ENCODE results near the gene MAMLD1.

Gene MAMLD1

DNA sequence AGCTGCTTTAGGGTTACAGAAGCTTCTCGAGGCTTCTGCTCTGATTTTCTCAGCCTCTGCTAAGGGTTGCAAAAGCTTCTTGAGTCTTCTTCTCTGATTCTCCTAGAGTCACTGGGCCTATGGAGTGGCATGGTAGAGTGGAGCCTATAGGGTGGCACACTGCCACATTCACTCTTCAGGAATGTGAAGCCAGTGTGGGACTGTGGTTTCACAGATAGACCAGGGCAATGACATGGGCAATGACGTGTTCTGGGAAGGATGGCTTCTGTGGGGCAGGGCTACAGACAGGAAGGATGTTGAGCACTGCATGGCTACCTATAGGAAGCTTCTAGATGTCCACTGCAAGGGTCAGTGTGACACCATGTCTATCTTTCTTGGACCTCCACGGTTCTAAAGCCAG, 11.0 kb upstream of the MAMLD1 start:
- no peak for DNase-seq (ENCODE audit: insufficient read length, low spot score)
- no peak for FAIRE-seq

DNA sequence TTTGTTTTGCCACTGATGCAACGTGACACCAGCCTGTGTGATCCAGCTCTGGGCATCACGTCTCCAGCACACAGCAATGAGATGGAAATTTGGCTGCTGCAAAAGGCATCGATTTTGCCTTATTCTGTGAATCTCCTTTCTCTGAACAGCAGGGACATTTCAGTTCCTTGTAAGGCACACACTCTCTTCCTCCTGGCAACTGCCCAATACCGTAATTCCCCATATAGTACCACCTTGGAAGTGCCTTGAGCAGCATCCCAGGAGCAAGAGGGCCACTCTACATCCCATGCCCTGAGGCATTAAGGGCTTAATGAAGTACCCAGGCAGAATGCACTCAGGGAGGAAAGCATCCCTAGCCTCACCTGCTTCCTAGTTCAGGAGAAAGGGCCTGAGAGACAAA, 10.5 kb upstream of the MAMLD1 start:
- FAIRE-seq (no peak), DNase-seq (ENCODE audit: insufficient read length, low spot score) (no peak)

DNA sequence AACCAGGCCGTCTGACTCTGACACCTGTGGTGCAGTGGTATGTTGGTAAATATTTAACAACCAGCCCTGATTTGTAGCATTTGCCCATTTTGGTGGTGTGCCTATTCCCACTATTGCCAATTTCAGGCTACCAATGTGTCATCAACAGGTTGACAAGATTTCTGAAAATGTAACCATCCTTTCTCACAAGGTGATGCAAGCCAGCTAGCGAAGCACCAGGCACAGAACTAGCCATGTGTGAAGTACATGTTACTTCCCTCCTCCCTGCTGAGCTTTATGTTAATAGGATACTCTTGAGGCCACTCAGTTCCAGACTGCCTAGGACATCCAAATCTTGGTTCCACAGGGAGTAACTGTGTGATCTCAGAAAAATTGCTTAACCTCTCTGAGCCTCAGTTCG, 7.2 kb upstream of the MAMLD1 start:
- no peak for DNase-seq (ENCODE audit: insufficient read length, low spot score)
- FAIRE-seq: no peak

DNA sequence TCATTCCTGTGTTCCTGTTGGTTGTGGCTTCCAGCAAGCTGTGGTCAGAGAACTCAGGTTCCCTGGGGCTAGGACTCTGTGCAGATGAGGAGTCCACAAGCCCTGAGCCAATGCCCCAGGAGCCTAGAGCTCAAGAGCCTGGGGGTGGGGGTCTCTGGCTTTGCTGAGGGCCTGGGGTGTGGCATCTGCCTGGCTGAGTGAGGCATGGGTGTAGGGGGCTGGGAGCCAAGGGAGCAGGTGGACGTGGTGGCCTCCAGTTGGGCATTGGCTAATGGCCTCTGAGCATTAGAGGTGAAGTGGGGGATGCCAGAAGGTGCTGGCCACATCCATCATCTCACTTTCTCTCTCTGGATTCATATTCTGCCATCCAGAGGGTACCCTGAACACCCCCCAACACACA, 5.3 kb upstream of the MAMLD1 start:
- no peak for FAIRE-seq
- no peak for DNase-seq (ENCODE audit: insufficient read length, low spot score)

DNA sequence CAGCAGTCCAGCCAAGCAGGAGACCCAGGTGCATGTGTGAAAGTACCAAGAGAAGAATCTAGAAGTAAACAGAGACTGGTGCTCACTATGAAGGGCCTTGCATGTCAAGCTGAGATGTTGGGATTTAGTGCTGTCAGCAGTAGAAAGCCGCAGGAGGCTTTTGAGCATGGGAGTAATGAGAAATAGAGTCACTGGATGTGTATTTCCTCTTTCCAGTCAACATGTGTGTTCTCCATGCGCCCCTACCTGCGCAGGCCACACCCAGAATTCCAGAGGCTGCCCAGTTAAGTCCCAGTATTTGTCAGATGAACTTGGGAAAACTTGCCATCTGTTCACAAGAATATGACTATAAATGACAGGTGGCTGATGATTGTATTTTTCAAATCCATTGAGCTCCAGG, 4.5 kb upstream of the MAMLD1 start:
- DNase-seq (ENCODE audit: insufficient read length, low spot score) (no peak), FAIRE-seq (no peak)

DNA sequence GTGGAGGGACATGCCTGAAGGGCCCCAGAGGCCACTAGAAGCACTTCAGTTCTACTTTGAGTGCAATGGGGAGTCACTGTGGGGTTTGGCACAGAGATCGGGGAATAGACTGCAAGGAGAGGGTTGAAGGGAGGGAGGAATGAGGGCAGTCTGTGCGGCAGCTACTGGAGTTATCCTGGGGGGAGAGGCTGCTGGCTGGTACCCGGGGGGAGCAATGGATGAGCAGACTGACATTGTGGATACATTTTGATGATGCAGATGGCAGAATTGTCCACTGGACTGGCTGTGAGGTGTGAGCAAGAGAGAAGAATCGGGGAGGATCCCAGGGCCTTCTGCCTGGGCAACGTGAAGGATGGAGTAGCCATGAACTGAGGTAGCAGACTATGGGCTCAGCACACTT, 2.8 kb upstream of the MAMLD1 start:
- no peak for FAIRE-seq
- no peak for DNase-seq (ENCODE audit: insufficient read length, low spot score)

DNA sequence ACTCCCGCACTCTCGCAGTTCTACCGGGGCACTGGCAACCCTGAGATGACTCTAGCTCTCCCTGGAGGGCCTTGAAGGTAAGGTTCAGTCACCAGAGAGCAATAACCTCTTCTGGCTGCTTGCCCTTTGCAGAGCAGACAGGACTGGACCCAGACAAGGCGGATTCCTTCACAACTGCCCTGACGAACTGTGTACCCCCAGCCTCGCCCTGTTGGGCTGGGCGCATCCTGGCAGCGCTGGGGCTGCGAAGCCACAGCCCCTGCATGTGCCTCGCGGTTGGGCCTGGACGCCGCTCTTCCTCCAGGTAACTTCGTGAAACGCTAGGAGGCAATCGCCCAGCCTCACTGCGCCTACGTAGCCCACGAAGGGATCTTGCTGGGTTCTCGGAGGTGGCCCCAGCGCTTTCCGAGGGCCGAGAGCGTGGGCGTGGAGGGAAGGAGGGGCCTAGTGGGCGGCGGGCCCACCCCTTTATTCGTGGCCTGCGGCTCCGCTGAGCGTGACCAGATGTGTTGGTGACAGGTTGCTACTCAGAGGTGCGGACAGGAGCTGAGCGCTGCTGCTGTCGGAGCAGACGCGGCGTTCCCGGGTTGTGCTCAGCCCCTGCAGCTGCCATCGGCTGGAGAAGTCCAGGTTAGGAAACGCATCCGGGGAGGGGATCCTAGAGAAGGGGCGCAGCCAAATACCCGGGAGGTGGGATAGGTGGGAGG, 1.9 kb upstream of the MAMLD1 start:
- DNase-seq (ENCODE audit: insufficient read length, low spot score): no peak
- no peak for FAIRE-seq

DNA sequence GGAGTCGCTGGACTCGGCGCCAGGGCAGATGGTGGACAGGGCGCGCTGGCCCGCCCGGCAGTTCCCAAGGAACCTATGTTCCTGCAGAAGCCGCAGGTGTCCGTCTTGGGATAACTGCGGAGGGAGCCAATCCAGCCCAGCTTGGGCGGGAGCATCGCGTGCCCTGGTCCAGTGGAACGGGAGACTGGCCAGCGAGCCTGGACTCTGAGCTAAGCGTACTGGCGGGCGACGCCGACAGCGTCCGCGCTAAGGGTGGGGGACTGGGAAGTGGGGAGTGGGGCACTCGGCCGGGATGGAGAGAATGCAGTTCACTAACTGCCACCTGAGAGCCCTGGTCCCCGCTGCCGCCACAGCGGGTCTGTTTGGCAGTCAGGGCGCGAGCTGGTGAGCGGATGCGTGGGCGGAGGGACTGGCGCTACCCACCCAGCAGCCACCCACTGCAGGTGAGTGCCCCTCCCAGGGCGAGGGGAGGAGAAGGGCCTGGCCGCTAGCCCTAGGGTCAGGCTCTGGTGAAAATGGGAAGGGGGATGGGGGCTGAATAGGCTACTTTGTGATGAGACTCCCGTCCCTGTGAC, 1.3 kb upstream of the MAMLD1 start:
- no peak for DNase-seq (ENCODE audit: insufficient read length, low spot score)

DNA sequence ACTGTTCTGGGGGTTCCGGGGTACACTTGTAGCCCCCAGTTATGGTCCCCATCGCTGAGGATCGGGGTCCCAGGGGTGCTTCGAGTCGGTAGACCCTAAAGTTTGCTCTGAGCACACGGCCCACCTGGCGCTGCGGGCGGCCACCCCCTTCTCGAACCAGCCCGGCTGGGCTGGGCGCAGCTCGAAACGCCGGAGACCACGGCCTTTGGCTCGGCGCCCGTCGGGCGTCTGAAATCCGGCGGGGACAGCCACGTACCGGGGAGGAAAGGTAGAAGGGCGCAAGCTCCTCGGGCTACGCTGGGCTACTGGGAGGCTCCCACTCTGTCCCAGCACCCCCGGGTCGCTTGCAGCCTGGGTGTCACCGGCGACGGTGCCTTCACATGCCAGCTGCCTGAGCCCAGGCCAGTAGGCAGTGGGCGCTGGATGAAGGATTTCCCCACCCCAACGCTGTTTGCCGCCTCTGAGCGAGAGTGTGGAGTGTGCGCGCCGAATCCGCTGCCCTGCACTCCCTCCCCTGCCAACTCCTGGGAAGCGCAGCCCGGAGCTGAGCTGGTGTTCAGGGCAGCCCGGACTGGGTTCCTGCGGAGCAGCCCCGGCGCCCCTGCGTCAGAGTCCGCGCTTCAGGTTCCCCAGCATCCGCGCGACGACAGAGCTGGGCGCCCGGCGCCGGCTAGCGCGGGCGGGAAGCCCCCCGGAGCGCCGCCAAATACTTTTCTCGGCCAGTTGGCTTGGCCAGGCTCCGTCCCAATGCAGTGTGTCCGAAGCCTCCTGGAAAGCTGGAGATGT, 637 bp downstream of the MAMLD1 start:
- no peak for DNase-seq (ENCODE audit: insufficient read length, low spot score)
- no peak for FAIRE-seq

More for the DNA sequence above, 1.3 kb upstream of the MAMLD1 start:
- no peak for FAIRE-seq

DNA sequence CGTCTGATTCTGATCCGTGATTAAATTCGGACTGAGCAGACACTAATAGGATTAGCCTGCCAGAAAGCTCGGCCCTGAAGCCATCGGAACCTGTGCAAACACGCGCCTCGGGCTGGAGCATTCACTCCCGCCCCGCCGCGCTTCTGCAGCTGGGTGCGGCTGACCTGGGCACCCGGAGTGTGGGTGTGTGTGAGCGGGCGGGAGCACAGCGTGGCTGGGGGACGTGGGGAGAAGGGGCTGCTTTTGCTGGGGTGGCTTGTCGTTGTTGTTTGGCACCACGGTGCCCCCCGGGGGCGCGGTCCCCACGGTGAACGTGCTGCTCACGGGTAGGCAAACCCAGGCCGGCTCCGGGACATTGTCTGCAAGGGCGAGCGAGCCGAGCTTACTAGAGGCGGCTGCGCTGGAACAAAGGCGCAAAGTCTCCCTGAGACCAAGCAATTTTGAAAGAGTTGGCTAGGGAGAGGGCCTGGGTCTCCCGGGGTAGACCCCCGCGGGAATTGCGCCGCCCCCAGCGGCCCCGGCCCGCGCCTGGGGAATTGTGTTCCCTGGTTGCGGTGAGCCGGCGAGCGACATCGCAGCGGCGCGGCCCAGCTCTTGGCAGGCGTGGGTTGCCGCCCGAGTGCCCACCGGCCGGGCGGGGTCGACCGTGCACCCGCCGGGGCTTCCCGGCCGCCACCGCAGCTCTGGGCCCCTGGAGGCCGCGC, 1.4 kb downstream of the MAMLD1 start:
- DNase-seq (ENCODE audit: insufficient read length, low spot score): no peak
- no peak for FAIRE-seq

DNA sequence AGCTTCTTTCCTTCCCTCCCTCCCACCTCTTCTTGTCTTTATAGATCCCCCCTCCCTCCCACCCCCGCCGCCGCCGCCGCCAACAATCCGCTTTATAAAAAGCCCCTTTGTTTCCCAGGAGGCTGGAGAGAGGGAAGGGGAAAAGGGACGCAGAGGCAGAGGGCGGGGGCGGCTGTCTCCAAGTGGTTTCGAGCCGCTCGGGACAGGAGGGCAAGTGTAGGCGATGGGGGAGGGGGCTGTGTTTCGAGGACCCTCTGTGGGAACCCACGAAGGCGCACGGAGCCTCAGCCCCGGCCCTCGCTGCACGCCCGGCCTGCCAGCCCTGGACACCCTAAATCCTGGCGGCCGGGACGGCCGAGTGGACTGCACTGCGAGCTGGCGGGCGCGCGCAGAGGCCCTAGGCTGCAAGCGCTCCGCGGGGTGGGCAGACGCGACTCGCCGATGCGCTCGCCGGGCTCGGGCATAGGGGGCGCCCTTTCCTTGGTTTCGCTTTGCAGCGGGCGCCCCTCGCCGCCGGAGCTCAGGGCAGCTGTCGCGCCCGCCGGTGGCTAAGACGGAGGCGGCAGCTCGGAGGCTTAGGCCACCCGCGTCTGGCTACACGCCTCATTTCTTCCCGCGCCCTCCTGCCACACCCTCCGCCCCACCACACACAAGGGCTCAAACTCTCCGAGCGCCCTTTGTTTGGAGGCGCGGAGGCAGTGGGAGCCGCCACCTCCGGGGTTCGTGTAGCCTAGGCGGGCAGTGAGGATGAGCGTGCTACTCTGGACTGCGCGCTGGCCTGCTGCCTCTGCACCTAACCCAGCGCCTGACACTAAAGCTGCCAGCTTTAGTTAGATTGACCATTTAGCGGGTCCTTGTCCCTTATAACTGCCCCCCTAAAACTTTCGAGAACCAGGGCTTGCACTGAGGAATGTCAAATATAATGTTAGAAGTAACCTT, 2.2 kb downstream of the MAMLD1 start:
- FAIRE-seq (no peak), DNase-seq (ENCODE audit: insufficient read length, low spot score) (no peak)

DNA sequence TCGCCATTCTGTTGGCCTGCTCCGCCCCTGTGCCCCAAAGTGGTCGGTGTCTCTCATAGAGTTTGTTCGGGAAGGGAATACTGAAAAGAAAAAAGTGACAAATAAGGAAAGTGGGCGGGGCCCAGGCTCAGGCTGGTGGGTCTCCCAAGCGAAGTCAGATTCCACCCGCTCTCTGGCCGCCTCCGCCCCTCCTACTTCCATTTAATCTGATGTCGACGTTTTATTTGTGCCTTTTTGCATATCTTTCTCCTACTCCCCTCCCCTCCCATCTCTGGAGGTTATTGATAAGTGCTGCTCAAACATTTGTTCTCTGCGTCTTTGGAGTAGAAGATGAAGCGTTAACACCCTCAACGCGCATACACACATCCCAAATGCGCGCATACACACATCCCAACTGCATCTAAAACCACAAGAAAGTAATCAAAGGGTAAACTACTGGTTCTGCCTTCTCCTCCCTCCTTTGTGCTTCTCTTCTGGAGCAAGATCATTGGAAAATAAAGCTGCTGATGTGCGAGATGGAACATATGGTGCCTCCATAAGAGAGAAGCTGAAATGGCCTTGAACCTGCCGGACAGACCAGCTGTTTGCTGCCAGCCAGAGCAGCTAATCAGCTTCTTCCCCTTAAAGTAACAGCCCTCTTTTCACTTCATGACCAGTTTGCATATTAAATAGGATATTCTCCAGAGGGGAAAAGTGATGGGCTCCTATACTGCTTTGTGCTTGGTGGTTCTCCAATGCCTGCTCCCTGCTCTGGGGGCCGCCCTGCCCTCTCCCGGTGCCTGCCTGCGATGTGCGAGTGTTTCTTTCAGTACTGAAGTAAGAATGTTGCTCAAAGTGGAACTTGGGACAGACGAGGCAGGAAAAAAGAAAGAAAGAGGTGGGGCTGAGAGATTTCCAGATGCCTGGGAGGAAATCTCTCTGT, 3.1 kb downstream of the MAMLD1 start:
- FAIRE-seq (no peak), DNase-seq (ENCODE audit: insufficient read length, low spot score) (no peak)

DNA sequence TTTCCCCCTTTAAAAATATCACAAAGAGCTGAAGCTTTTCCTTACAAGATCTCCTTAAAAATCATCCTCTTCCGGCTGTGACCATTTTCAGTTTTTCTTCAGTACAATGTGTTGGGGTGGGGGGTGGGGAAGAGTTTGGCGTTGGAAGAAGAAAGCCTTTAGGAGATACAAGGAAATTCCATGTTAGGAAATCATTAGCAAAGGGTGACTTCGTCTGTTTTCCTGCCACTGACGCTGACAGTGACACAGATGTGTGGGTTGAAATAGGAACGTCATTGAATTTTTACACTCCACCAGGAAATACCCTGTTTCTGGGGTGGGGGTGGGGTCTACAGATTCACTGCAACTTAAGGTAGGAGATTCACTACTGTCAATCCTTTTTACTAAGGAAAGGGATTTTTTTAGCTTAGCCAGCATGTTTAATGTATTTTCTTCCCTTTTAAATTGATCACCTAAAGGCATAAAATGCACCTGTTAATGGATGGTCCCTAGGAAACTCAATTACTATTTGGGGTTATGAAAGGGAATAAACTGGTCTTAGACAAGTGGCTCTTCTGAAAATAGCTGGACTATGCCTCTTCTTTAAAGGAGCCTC, 3.9 kb downstream of the MAMLD1 start:
- DNase-seq (ENCODE audit: insufficient read length, low spot score): no peak
- FAIRE-seq: no peak

DNA sequence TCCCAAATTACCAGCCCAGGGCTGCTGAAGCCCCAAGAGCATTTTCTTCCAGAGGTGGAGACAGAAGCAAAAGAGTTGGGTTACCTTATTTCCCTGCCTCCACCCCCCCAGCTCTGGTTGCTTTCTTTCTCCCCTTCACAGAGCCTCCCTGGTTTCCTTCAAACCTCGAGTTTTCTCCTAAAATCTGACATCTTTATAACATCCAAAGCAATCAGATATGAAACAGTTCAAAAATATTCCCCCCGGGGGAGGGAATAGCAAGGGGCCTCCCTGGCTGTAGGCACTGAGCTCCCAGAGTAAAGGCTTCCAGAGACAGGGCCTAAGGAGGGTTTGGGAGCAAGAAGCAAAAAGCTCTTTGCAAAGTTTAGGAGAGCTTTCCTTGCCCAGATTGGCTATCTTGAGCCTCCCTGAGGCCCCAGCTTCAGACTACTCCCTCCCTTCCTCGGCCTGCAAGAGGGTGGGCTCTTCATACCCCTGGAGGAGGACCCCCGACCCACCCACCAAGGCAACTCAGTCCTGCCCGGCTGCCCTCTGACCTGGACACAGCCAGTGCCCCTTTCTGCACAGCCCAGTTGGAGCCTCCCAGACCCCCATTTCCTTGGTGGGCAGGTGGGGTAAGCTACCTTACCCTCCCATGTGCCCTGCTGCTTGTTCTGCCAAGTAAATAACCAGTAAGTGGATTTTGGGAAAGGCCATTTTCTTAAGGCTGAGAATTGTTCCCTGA, 7.6 kb downstream of the MAMLD1 start:
- FAIRE-seq (no peak), DNase-seq (ENCODE audit: insufficient read length, low spot score) (no peak)

DNA sequence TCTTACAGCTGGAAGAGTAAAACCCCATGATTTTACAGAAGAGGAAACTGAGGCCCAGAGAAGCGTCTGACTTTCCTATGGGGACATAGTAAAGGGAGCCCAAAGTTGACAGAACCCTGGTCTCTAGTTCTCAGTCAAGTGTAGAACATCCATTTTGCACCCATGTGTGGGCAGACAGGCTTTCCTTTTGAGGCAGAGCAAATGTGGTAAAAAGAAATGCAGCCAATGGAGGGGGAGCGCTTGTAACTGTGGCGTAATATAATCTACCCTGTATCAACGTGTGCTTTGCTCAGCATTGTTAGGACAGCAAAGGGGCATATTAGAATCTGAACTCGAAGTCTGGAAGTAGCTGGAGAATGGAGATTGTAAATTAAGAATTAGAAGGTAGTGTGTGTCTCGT, 8.8 kb downstream of the MAMLD1 start:
- DNase-seq (ENCODE audit: insufficient read length, low spot score) (no peak), FAIRE-seq (no peak)

DNA sequence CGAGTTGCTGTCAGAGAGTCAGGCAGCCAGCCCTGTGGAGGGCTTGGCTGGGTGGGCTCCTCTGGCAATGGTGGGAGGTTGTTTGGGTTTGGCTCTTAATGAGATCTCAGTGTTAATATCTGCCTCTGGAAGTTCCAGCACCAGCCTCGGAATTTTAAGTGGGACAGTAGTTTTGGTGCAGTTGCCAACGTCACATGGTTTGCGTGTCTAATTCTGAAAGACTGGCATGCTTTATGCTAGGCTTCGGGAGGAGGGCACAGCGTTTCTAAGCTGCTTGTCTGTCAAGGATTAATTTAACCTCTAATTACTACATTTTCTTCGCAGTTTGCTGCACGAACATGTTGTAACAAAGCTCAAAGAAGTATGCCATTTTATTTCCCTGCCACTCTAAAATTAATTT, 9.2 kb downstream of the MAMLD1 start:
- no peak for FAIRE-seq
- DNase-seq (ENCODE audit: insufficient read length, low spot score): no peak

DNA sequence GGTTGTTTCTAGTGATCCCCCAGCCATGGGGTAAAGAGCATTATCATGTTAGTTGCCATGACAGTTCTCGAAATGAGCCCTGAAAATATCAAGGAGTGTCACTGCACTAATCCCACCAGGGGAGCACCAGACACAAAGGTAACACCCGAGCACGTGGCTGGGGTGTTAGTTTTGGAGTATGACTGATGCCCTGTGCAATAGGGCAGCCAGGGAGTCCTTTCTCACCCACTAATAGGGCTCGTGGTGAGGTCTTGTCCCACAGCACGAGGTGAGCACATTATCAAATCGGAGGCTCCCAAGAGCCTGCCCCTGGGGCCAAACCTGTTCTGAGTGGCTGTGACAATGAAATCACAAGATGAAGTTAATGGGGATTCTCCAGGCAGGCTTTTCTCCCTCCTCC, 9.6 kb downstream of the MAMLD1 start:
- FAIRE-seq: no peak
- DNase-seq (ENCODE audit: insufficient read length, low spot score): no peak

DNA sequence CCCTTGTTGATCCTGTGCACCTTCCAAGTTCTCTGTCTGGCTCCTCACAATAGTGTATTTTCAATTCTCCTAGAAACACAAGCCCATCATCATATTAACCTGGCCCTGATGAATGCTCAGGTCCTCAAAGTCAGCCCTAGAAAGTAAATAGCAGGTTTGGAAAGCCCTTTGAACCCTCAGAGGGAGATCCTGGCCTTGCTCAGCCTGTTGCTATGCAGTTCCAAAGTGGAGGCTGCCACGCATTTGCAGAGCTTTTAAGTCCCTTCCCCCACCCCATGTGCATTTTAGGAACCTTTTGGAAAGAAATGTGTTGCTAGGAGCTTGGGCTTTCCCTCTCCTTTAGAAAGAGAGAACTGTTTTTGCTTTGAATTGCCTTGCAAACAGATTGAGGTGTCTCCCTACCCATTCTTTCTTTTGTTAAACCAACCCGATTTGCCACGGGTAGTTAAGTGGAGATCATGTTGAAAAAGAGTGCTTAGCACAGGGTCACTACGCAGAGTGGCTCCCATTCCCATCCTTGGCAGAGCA, 12.2 kb downstream of the MAMLD1 start:
- FAIRE-seq: no peak
- DNase-seq (ENCODE audit: insufficient read length, low spot score): no peak

Measured in GM19239 (cell line).